ENCODE results near the gene TNFRSF25. TPM values are rescaled to one million over a fixed set of nuclear protein-coding genes. Genes with fewer than 3 reads are reported as not detected.
A peak's percentile ranks its signal among the peaks of the same experiment; 100 is the strongest.

Gene TNFRSF25
- total RNA-seq, 1 experiment from 2014 or later: 19.5 TPM

- CTCF ChIA-PET: interaction anchor here (0.6 to 6.9 kb wide), 63 partner anchors 9 to 432 kb away, joined by 3 to 281 read pairs (median 5); partner anchors contain the start of genes ACOT7, GPR153, HES3 and ICMT
- TF ChIP-seq CBFB (CRISPR knock-in tag; IDR thresholded peaks at IDR 0.05; ENCODE audit: low read depth): no peak
- no peak for TF ChIP-seq CDX4 (CRISPR knock-in tag; IDR thresholded peaks at IDR 0.05; ENCODE audit: borderline replicate concordance)
- 0 out of 2 replicates have a peak, but pooled peaks have one; percentile 2 for TF ChIP-seq FOXK1 (CRISPR knock-in tag; IDR thresholded peaks at IDR 0.05)
- peak; percentile 47; the same call in 1 of the 2 replicates for TF ChIP-seq HMGXB4 (CRISPR knock-in tag; IDR thresholded peaks at IDR 0.05)
- TF ChIP-seq CTCF (IDR thresholded peaks at IDR 0.05): peak; percentile 91
- TF ChIP-seq ZNF532 (CRISPR knock-in tag; IDR thresholded peaks at IDR 0.05; ENCODE audit: borderline replicate concordance): no peak
- no peak for TF ChIP-seq ESRRA (CRISPR knock-in tag; IDR thresholded peaks at IDR 0.05; ENCODE audit: borderline replicate concordance)
- TF ChIP-seq SP1 (CRISPR knock-in tag; conservative IDR thresholded peaks at IDR 0.05): 0 out of 2 replicates have a peak, but pooled peaks have one; percentile 28
- TF ChIP-seq TEAD1 (CRISPR knock-in tag; IDR thresholded peaks at IDR 0.05): peak; percentile 16; the same call in 1 of the 2 replicates
- DNase-seq (ENCODE audit: low spot score): peak; percentile 91
- H3K27me3 Mint-ChIP-seq (ENCODE audit: low read depth): peaks cover 81% of the 10 kb centered on the region
- H3K4me3 Mint-ChIP-seq: peak overlapping the region; percentile 60
- H3K36me3 Mint-ChIP-seq: no peaks in the 10 kb centered on the region
- no peak overlapping the region for H3K27ac Mint-ChIP-seq
- H3K9me3 Mint-ChIP-seq: no peaks in the 10 kb centered on the region
- peak; percentile 57 for ATAC-seq
- POLR2A ChIA-PET: no interaction called here
- peaks cover 6% of the 10 kb centered on the region for H3K4me1 Mint-ChIP-seq
These were observed 42.5 kb downstream of the TNFRSF25 start for GRCh38 chr1:6423321-6423999.

GRCh38 chr1:6421266-6421665 lies 44.7 kb downstream of the TNFRSF25 start:
- ATAC-seq (no peak), DNase-seq (ENCODE audit: low spot score) (no peak)
- H3K4me3 Mint-ChIP-seq: no peak overlapping the region
- H3K27ac Mint-ChIP-seq: no peak overlapping the region
- H3K36me3 Mint-ChIP-seq: no peaks in the 10 kb centered on the region
- H3K4me1 Mint-ChIP-seq: peaks cover 6% of the 10 kb centered on the region
- no peaks in the 10 kb centered on the region for H3K9me3 Mint-ChIP-seq
- ChIA-PET CTCF (interaction anchor here (0.8 to 6.9 kb wide), 11 partner anchors 11 to 216 kb away, joined by 3 to 281 read pairs (median 22); partner anchors contain the start of gene HES3), POLR2A (no interaction called here)
- peaks cover 92% of the 10 kb centered on the region for H3K27me3 Mint-ChIP-seq (ENCODE audit: low read depth)
- TF ChIP-seq EMX1 (CRISPR knock-in tag; IDR thresholded peaks at IDR 0.05) (no peak), MYBL2 (CRISPR knock-in tag; IDR thresholded peaks at IDR 0.05) (no peak), ZNF532 (CRISPR knock-in tag; IDR thresholded peaks at IDR 0.05; ENCODE audit: borderline replicate concordance) (no peak), FOXK1 (CRISPR knock-in tag; IDR thresholded peaks at IDR 0.05) (no peak), NFATC4 (CRISPR knock-in tag; IDR thresholded peaks at IDR 0.05) (no peak), E2F1 (CRISPR knock-in tag; IDR thresholded peaks at IDR 0.05) (no peak), JAZF1 (CRISPR knock-in tag; IDR thresholded peaks at IDR 0.05) (no peak), CBFB (CRISPR knock-in tag; IDR thresholded peaks at IDR 0.05; ENCODE audit: low read depth) (no peak), ETV6 (CRISPR knock-in tag; IDR thresholded peaks at IDR 0.05) (no peak)
- TF ChIP-seq, protein P1, sequence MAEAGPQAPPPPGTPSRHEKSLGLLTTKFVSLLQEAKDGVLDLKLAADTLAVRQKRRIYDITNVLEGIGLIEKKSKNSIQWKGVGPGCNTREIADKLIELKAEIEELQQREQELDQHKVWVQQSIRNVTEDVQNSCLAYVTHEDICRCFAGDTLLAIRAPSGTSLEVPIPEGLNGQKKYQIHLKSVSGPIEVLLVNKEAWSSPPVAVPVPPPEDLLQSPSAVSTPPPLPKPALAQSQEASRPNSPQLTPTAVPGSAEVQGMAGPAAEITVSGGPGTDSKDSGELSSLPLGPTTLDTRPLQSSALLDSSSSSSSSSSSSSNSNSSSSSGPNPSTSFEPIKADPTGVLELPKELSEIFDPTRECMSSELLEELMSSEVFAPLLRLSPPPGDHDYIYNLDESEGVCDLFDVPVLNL (CRISPR knock-in tag; IDR thresholded peaks at IDR 0.05; ENCODE audit: borderline replicate concordance, low read depth): no peak
